Fibroblast of the aortic adventitia (primary cell): ENCODE measurements around the gene RNASEL. TPM values are rescaled to one million over a fixed set of nuclear protein-coding genes. Genes with fewer than 3 reads are reported as not detected.
A peak's percentile ranks its signal among the peaks of the same experiment; 100 is the strongest.

Source experiments
- DNase-seq: peaks from one replicate; pipeline ENCODE4 v3.0.0-alpha.2; 2010; ENCODE audit warnings: low read depth
- H3K4me3 ChIP-seq: 2 replicates; pipeline ENCODE4 v1.5.1; 2011; ENCODE audit warnings: low read depth, mild to moderate bottlenecking, control low read depth, low read length, moderate library complexity
- total RNA-seq: library from RNA; depleted of rRNA; stranded (reverse); fragments of >200 nt; gene quantifications from 2 replicates; pipeline ENCODE4 v1.2.3, GENCODE V29; 2012; ENCODE audit warnings: low replicate concordance
- TF ChIP-seq, protein P1 (sequence below): IDR thresholded peaks from 2 replicates; pipeline ENCODE4 v1.5.1; 2011; ENCODE audit warnings: mild to moderate bottlenecking, low read length, control low read depth, inconsistent platforms; ENCODE audit not compliant: insufficient read depth

The RNASEL gene
- total RNA-seq, 1 donor: 9.5 TPM

DNA sequence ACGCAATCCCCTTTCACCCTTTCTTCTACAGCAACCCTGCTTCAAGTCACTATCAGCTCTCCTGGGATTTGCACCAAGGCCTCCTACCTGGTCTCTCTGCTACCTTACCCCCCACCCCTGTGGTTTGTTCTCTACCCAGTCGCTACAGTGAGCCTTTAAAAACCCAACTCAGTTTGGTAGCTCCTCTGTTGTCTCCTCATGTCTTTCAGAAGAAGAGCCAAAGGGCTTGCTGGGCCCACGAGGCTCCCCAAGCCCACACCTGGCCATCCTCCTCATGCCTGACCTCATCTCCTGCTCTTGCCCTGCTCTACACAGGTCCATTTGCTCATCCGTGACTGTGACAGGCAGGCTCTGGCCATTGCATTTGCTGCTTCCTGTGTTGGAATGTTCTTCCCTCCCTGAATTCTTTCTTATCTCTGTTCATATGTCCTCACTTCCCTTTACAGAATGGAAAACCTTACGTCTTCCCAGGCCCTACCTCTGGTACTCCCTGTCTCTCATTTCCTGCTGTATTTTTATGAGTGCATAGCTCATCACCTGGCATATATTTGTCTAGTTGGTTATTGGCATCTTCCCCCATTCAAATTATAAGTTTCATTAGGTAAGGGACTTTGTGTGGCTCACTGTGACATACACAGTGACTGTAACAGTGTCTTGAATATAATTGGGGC is 11.8 kb upstream of the RNASEL start:
- no peak for DNase-seq
- TF ChIP-seq, protein P1, sequence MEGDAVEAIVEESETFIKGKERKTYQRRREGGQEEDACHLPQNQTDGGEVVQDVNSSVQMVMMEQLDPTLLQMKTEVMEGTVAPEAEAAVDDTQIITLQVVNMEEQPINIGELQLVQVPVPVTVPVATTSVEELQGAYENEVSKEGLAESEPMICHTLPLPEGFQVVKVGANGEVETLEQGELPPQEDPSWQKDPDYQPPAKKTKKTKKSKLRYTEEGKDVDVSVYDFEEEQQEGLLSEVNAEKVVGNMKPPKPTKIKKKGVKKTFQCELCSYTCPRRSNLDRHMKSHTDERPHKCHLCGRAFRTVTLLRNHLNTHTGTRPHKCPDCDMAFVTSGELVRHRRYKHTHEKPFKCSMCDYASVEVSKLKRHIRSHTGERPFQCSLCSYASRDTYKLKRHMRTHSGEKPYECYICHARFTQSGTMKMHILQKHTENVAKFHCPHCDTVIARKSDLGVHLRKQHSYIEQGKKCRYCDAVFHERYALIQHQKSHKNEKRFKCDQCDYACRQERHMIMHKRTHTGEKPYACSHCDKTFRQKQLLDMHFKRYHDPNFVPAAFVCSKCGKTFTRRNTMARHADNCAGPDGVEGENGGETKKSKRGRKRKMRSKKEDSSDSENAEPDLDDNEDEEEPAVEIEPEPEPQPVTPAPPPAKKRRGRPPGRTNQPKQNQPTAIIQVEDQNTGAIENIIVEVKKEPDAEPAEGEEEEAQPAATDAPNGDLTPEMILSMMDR: no peak
- no peak overlapping the region for H3K4me3 ChIP-seq

DNA sequence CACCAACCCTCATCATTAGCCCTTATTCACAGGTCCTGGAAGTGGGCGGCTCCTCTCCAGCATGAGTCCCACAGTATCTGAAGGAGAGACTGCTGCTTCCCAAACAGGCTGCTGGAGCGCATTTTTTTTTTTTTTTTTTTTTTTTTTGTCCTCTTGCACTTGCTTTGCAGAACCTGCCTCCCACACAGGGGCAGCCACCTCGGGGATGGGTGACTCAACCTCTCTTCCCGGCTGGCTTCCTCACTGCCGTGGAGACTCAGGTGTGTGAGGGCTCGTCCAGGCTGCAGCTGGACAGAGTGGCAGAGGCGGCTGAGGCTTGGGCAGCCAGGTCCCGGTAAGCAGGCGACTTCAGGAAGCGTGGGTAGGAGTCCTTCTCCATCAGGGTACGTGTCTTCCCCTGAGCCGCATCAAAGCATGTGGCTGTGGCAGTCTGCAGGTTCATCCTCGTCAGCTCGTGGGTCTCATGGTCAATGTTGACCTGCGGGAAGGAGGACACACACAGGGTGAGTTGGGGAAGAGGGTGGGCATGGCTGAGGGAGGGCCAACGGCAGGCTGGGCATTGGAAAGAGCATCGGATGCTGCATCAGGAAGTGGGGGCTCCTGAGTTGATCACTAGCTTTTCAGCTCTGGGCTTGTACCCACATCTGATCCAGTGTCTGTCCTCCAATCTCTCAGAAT is 11.1 kb upstream of the RNASEL start:
- TF ChIP-seq, protein P1: no peak
- DNase-seq: no peak
- H3K4me3 ChIP-seq: no peak overlapping the region

DNA sequence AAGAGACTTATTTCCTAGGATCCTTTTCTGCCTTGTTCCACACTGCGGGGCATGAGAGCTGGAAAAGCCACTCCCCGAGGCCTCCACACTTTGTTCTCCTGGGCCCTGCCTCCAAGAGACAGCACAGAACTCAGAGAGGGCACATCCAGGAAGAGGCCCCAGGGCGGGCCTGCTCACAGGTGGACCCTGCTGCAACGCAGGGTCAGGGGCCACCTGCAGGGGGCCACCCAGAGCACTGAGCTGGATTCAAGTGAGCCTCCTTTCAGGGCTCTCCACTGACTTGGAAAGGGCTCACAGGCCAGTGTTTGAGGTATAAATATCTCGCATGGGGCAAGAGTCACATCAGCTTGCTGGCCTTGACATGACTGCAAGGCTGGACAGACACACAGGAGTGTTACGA is 10.3 kb upstream of the RNASEL start:
- H3K4me3 ChIP-seq: no peak overlapping the region
- TF ChIP-seq, protein P1: peak; percentile 34
- DNase-seq: no peak

DNA sequence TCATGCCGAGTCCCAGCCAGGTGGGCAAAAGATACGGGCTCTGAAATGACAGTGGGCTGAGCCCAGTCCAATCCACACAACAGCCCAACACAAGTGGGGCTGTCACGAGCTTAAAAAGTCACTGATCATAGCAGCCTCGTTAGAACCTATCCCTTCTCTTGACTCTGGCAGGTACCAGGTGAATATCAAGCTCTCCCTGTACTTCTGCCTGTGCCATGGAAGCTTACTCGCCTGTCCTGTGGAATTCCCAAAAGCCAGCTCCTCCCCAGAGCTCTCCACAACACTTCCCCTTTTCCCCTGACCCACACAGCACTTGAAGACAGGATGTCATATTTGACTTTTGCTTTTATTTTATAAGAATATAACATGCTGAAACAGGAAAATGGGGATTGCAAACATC is 9.2 kb upstream of the RNASEL start:
- H3K4me3 ChIP-seq: no peak overlapping the region
- TF ChIP-seq, protein P1: no peak
- no peak for DNase-seq

DNA sequence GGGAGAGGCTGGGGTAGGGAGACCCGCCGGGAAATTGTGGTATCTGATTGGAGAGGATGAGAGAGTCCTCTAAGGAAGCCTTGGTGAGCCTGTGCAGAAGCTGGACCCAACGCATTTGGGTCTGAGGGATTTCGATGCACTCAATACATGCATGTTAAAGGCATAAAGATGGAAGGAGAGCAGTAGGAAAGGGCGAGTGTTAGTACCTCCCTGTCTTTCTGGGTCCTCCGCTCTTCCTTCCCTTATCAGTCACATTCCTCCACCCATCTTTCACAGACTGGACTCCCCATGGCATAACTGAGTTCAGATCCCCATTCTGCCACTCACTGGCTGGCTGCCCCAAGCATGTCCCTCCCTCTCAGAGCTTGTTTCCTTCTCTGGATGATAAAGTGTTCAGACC is 7.9 kb upstream of the RNASEL start:
- TF ChIP-seq, protein P1: no peak
- no peak for DNase-seq
- H3K4me3 ChIP-seq: no peak overlapping the region

DNA sequence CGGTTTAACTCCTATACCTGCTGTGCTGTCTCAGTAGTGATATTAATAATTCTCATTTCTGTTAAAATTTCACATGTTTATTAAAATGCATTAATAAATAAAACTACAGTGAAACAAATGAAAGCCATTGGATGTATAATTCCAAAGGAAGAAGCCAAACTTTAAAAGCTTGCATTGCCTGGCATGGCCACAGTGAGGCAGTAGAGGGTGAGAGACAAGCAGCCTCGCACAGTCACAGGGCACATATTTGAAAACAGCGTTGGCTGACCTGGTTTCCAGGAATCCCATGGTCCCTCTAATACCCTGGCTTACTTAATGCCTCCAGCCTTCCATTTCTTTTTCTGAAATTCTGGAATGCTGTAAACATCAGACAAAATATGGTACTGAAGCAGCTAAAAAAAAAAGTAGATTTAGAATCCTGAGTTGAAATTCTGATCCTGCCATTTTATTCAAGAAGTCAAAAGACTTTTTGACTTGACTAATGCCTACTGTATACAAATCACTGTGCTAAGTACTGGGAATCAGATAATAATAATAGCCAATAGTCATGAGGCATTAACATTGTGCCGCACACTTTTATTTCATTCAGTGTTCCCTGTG is 6.7 kb upstream of the RNASEL start:
- TF ChIP-seq, protein P1: peak; percentile 87
- H3K4me3 ChIP-seq: no peak overlapping the region
- peak; percentile 79 for DNase-seq
